Activated naive CD4-positive, alpha-beta T cell treated with anti-CD3 and anti-CD28 coated beads, Interleukin-2, amount 50 U/mL, for 72 hours (primary cell): Measurements from ENCODE around the gene BRSK2. TPM values are rescaled to one million over a fixed set of nuclear protein-coding genes. Genes with fewer than 3 reads are reported as not detected.

Source experiments
- ATAC-seq, 2 donors: fragments of 150-1000 bp; cut with Tn5 transposase; 2 replicates each; pipeline ENCODE4 v1.10.0; 2021; ENCODE audit warnings: mild to moderate bottlenecking in 2 of 2, moderate library complexity in 2 of 2
- DNase-seq, 2 donors: peaks; one replicate each; pipeline ENCODE4 v3.0.0; 2021 to 2022; ENCODE audit warnings: low spot score in 2 of 2
- H3K27ac Mint-ChIP-seq, 2 donors: one replicate each; pipeline ENCODE4 v1.8.0; 2022; ENCODE audit warnings: mild to moderate bottlenecking in 2 of 2, mixed read lengths in 2 of 2
- H3K36me3 Mint-ChIP-seq, 2 donors: one replicate each; pipeline ENCODE4 v1.8.0; 2022; ENCODE audit warnings: mixed read lengths in 2 of 2
- H3K9me3 Mint-ChIP-seq, 2 donors: one replicate each; pipeline ENCODE4 v1.8.0; 2022; ENCODE audit warnings: mixed read lengths in 2 of 2
- total RNA-seq, 2 donors: library from RNA; stranded (reverse); gene quantifications; one replicate each; pipeline ENCODE4 v1.2.3, GENCODE V29; 2022

The BRSK2 gene
- total RNA-seq, 2 donors from 2014 or later: 0.45 to 1.3 TPM

GRCh38 chr11:1398528-1399235 is 8.9 kb downstream of the BRSK2 start:
- ATAC-seq (no peak), DNase-seq (no peak)

DNA sequence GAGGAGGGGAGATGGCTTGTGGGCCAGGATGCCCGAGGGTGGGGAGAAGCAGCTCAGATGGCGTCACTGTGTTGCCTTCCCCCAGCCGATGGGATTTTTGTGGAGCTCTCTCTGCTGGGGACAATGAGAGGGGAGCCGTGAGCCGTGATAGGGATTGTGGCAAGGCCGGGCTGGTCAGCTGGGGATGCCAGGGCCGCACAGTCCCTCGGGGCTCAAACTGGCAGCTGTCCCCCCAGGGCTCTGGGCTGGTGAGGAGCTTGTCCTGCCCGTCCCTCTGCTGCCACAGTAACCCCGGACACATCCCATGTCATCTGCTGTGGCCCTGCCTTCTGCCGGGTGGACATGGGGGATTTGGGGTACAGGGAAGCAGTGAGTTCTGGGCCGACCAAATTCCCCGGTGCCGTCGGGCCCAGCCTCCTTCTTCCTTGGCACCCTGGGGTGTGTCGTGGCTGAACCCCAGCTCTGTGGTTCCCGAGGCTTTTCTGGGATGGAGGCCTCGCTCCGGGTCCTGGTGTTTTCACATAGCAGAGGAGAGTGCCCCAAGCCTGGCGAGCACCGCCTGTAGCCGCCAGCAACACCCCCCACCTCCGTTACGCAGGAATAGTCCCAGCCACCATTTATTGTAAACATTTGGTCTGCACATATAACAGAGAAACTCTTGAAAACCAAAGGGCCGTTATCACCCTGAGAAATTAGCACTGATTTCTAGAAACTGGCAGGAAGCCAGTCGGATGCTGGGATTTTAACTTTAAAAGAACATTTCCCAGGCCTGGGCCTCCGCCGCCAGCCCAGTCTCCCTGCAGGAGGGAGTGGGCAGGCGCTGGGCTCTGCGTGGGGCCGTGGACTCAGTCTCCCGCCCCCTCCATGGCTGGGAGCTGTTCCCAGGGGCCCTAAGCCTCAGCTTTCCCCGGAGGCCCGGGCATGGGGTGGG is 9.9 kb downstream of the BRSK2 start:
- Mint-ChIP-seq H3K36me3 (no peaks in the 10 kb centered on the region), H3K27ac (no peak overlapping the region), H3K9me3 (no peaks in the 10 kb centered on the region)
- no peak for ATAC-seq
- DNase-seq: no peak

More at GRCh38 chr11:1398528-1399235, 8.9 kb downstream of the BRSK2 start:
- Mint-ChIP-seq H3K36me3 (no peaks in the 10 kb centered on the region), H3K27ac (no peak overlapping the region), H3K9me3 (no peaks in the 10 kb centered on the region)

GRCh38 chr11:1400317-1401170 is 10.8 kb downstream of the BRSK2 start:
- ATAC-seq (no peak), DNase-seq (no peak)
- Mint-ChIP-seq H3K27ac (no peak overlapping the region), H3K36me3 (no peaks in the 10 kb centered on the region), H3K9me3 (no peaks in the 10 kb centered on the region)

DNA sequence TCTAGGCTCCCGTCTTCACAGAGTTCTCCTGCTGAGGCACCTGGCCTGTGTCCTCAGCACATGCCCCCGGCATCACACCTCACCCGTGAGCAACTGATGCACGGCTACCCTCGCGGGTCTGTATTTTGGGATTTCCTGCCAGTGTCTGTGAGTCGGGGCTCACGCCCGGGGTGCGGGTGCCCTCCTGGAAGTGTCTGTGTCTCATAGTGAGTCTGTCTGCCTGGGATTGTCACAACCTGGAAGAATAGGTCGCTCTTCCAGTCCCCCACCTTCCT is 11.4 kb downstream of the BRSK2 start:
- ATAC-seq (no peak), DNase-seq (no peak)
- H3K36me3 Mint-ChIP-seq: no peaks in the 10 kb centered on the region
- no peak overlapping the region for H3K27ac Mint-ChIP-seq
- H3K9me3 Mint-ChIP-seq: no peaks in the 10 kb centered on the region

GRCh38 chr11:1401656-1402221 is 12.0 kb downstream of the BRSK2 start:
- DNase-seq: peak in 1 of 2 donors; percentile 54
- ATAC-seq: peak in 1 of 2 donors; percentile 42
- no peak overlapping the region for H3K27ac Mint-ChIP-seq
- no peaks in the 10 kb centered on the region for H3K9me3 Mint-ChIP-seq
- no peaks in the 10 kb centered on the region for H3K36me3 Mint-ChIP-seq

DNA sequence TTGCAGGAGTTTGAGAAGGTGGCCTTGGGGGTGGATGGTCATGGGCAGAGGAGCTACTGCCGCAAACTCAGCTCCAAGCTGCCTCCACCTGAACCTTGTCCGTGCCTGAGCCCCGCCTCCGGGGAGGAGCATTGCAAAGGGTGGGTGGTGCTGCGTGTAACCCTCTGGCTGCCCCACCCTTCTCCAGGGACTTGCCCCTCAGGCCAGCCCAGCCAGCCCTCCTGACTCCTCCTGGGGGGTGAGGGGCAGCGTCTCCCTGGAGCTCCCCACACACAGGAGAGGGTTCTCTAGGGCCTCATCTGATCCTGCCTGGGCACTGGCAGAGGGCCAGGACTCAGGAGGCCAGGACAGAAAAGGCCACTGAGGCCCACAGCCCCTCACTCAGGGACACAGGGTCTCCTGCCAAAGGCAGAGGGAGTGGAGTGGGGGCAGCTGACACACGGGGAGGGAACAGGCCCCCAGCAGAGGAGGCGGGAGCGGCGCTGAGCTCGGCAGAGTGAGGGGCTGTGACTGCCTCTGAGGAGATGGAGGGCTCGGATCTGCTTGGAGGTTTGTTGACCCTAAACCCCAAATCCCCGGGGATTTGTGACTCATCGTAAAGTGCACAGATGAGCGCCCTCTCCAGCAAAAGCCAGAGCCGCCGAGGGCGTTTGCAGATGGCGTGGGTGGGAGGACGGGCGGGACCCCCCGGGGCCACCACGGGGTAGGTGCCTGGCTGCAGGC is 12.8 kb downstream of the BRSK2 start:
- no peak for DNase-seq
- no peaks in the 10 kb centered on the region for H3K36me3 Mint-ChIP-seq
- no peak overlapping the region for H3K27ac Mint-ChIP-seq
- no peaks in the 10 kb centered on the region for H3K9me3 Mint-ChIP-seq
- ATAC-seq: no peak

GRCh38 chr11:1403078-1403620 is 13.4 kb downstream of the BRSK2 start:
- Mint-ChIP-seq H3K27ac (no peak overlapping the region), H3K36me3 (no peaks in the 10 kb centered on the region), H3K9me3 (no peaks in the 10 kb centered on the region)
- ATAC-seq: no peak
- DNase-seq: no peak

- no peaks in the 10 kb centered on the region for H3K36me3 Mint-ChIP-seq
- H3K27ac Mint-ChIP-seq: no peak overlapping the region
- DNase-seq: no peak
- no peaks in the 10 kb centered on the region for H3K9me3 Mint-ChIP-seq
- no peak for ATAC-seq
Observed at GRCh38 chr11:1403721-1404460, 14.2 kb downstream of the BRSK2 start.

GRCh38 chr11:1404461-1405185 is 14.9 kb downstream of the BRSK2 start:
- DNase-seq (no peak), ATAC-seq (no peak)
- H3K27ac Mint-ChIP-seq: no peak overlapping the region
- H3K36me3 Mint-ChIP-seq: no peaks in the 10 kb centered on the region
- H3K9me3 Mint-ChIP-seq: no peaks in the 10 kb centered on the region

DNA sequence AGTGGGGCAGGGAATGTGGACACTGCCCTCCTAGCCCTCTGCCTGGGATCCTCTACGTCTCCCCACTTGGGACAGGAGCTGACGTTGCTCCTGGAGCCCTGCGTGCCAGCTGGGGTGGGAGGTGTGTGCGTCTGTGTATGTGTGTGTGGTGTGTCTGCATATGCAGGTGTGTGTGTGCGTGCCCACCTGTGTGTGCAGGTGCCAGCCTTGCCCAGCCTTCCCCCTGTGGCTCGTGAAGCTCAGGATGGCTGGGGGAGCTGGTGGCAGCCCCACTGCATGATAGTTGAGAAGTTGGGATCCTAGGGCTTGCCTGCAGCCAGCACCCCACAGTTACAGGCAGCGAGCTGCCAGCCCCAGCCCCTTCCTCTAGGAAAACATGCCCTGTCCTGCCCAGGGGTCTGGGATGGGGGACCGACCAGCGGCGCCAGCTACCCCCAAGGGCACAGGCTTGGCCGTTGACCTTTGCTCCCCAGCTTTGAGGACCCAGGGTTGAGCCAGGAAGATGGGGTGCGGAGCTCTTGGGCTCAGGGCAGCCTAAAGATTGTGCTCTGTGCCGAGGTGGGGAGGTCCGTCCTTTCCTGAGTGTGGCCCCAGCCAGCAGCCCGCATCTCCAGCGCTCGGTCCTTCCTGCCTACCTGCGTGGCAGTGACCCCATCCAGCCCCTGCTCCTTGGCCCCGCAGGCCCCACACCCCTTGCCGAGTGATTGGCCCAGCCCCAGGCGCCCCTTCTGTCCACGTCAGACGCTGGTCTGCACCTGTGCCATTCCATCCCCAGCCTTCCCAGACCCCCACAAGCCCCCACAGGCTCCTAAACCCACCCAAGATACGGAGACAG is 15.7 kb downstream of the BRSK2 start:
- H3K9me3 Mint-ChIP-seq: no peaks in the 10 kb centered on the region
- H3K36me3 Mint-ChIP-seq: no peaks in the 10 kb centered on the region

GRCh38 chr11:1406571-1407485 is 17.1 kb downstream of the BRSK2 start:
- Mint-ChIP-seq H3K27ac (no peak overlapping the region), H3K9me3 (no peaks in the 10 kb centered on the region), H3K36me3 (no peaks in the 10 kb centered on the region)
- no peak for DNase-seq
- ATAC-seq: no peak

More for the DNA sequence above, 15.7 kb downstream of the BRSK2 start:
- ATAC-seq (no peak), DNase-seq (no peak)
- H3K27ac Mint-ChIP-seq: no peak overlapping the region

DNA sequence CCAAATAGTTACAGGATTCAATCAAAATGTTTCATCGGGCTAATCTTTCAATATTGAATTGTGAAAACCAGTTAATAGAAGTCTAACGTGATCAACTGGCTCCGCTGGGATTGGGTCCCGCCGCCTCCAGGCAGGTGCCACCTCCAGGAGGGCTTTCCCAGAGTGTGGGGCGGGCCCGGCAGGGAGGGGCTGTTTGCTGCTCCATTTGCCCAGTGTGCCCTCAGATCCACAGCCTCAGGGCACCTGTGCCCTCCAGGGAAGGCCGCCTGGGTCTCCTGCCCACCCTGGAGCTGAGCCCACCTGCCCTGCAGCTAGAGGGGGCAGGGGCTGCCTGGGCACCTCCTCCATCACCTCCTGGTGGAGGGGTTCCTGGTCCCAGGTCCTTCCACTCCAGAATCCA is 17.9 kb downstream of the BRSK2 start:
- no peak for ATAC-seq
- Mint-ChIP-seq H3K36me3 (no peaks in the 10 kb centered on the region), H3K27ac (no peak overlapping the region), H3K9me3 (no peaks in the 10 kb centered on the region)
- no peak for DNase-seq

- ATAC-seq (no peak), DNase-seq (no peak)
- Mint-ChIP-seq H3K27ac (no peak overlapping the region), H3K36me3 (no peaks in the 10 kb centered on the region), H3K9me3 (no peaks in the 10 kb centered on the region)
Observed at GRCh38 chr11:1408346-1408745, 18.6 kb downstream of the BRSK2 start.
